ENCODE results near the gene STARD8. TPM values are rescaled to one million over a fixed set of nuclear protein-coding genes. Genes with fewer than 3 reads are reported as not detected.

The STARD8 gene
- total RNA-seq, 8 experiments from 2014 or later, result 0.24 to 5.0 (median 0.48) TPM

DNA sequence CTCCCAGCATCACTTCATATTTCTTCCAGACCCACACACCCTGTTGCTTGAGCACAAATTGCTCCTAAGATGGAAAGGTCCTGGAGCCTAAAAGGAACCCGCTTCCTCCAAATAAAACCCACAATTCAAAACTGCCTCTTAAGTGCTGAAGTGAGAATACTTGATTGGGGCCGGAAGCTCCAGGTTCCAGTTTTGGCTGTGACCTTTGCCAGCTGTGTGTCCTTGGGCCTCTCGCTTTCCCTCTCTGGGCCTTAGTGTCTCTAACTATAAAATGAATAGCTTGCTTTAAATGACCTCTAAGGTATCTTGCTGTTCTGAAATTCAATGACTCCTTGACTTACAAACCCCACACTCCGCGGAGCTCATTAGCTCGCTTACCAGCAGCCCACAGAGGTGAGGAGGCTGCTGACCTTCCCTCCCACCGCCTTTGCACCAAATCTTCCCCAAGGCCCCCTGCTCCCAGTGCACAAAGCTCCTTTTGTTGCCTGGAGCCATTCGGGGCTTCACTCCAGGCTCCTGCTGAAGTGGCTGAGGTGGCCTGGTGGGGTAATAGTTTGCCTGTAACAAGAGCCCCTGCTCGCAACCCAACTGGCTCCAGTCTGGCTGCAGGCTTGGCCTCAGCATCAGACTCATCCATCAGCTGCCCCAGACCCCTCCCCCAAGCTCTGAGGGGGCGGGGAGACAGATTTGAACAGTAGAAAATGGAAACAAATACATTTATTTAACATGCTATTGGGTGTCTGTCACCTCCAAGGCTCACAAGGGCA, 21.8 kb downstream of the STARD8 start:
- Histone ChIP-seq H3K4me3 (no peak overlapping the region), H3K27ac (no peak overlapping the region), H3K4me1 (replicated peaks in 1 of 2) (peaks cover 0 to 6% of the 10 kb centered on the region in 2 donors)
- no peak for ATAC-seq (replicated peaks in 6 of 8)
- in situ Hi-C loops (cut with MboI; ENCODE audit: low pct_unique_long_range_greater_than_20kb in 2 of 9, low sequenced_read_pairs in 9 of 9, unreplicated experiment in 9 of 9), result no loop called here
- WGBS, 10 experiments, result 40 to 100% (median 69%) methylated on average over 1 to 7 of the region's 10 CpGs; no CpG with 5 or more reads in 5 of the 10 experiments

DNA sequence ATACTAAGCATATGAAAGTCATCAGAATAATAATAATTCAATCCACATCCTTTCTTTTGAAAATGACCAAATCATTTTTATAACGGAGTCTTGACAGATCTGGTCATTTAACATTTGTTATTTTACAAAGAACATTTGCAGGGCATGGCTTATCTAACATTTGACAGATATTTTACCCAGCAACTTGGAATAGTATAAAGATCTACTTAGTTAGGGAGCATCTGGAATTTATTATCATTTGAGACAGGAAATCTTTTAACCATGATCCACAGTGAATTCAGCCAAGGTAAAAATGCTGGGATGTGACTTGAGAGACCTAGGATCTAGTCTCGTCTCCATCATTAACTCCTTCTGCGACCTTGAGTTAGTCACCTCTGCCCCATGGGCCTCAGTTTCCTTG, 22.4 kb downstream of the STARD8 start:
- WGBS, 10 experiments, result 0 to 40% methylated on average over 1 of the region's 3 CpGs; no CpG with 5 or more reads in 8 of the 10 experiments
- in situ Hi-C loops (cut with MboI; ENCODE audit: low pct_unique_long_range_greater_than_20kb in 2 of 9, low sequenced_read_pairs in 9 of 9, unreplicated experiment in 9 of 9), result no loop called here
- Histone ChIP-seq H3K4me3 (no peak overlapping the region), H3K4me1 (replicated peaks in 1 of 2) (peaks cover 0 to 6% of the 10 kb centered on the region in 2 donors), H3K27ac (no peak overlapping the region)
- ATAC-seq (replicated peaks in 6 of 8), result no peak

DNA sequence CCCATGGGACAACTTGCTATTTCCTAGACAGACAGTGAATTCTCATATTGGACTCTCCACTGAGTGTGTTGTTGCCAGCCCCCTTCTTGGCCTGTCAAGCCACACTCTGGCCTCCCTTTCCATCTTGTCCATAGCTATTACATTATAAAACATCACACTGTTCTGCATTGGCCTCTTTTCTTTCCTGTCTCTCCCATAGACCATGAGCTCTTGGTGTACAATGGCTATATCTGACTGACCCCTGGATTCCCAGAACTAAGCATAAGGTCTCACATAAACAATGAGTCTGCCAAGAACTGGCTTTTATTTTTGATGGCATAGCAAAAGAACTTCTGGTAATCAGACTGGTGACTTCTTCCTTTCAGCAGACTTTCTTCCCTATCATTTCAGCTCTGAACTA, 23.8 kb downstream of the STARD8 start:
- in situ Hi-C loops (cut with MboI; ENCODE audit: low pct_unique_long_range_greater_than_20kb in 2 of 9, low sequenced_read_pairs in 9 of 9, unreplicated experiment in 9 of 9), result no loop called here

DNA sequence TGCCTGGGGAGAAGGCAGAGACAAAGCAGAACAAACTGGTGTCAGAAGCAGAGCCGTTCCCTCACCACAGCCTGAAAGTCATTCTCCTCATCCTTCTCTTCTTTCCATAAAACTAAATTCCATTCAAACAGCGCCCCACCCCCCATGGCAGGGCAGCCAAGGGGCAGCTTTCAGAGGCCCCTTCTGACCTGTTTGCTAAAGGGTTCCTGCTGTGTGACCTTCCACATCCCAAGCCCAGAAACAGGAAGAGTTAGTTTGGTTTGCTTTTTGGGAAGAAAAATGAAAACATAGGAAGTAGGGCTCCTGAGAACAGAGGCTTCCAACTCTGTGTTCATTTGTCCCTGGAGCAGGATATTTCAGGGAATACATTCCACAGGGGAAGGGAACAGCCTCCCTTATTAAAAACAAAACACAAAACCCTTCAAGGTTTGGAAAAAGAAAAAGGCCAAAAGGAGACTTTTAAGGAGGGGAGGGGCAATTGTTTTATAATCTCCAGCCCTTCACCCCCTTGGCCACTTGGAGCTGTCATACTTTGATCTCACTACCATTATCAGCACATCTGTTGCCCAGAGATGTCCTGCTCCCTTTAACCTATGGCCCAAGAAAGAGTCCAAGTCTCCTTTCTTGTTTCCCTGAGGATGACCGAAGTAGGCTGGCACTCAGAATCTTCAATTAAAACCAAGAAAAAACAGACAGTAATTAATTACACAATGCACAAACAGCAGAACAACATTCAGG, 25.3 kb downstream of the STARD8 start:
- WGBS, 10 experiments, result 28 to 100% (median 50%) methylated on average over 1 to 2 of the region's 3 CpGs; no CpG with 5 or more reads in 7 of the 10 experiments
- H3K27ac ChIP-seq, result no peak overlapping the region
- in situ Hi-C loops (cut with MboI; ENCODE audit: low pct_unique_long_range_greater_than_20kb in 2 of 9, low sequenced_read_pairs in 9 of 9, unreplicated experiment in 9 of 9), result no loop called here
- no peak overlapping the region for H3K4me3 ChIP-seq
- peaks cover 0 to 6% of the 10 kb centered on the region in 2 donors for H3K4me1 ChIP-seq (replicated peaks in 1 of 2)
- no peak for ATAC-seq (replicated peaks in 6 of 8)

More for the DNA sequence above, 23.8 kb downstream of the STARD8 start:
- H3K4me1 ChIP-seq (replicated peaks in 1 of 2), result peaks cover 0 to 6% of the 10 kb centered on the region in 2 donors
- no peak overlapping the region for H3K27ac ChIP-seq
- ATAC-seq (replicated peaks in 6 of 8), result no peak
- no peak overlapping the region for H3K4me3 ChIP-seq

DNA sequence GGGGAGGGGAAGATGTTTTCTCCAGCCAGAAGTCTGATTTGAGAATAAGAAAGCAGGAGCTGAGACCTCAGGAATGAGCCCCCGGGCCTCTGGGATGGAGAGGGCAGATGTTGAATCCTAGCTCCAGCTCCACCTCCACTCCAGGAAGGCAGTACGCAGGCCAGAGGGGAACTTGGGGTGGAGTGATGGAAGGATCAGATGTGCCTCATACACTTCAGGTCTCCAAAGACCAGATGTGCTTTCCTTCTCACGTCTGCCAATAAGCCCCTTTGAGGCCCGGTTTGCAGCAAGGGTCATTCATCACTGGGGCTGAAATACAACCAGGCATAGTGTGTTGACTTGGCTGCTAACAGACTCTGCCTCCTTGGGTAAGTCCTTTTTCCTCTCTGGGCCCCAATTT, 28.1 kb downstream of the STARD8 start:
- no peak overlapping the region for H3K4me3 ChIP-seq
- H3K4me1 ChIP-seq (replicated peaks in 1 of 2), result no peaks in the 10 kb centered on the region
- WGBS, 10 experiments, result 20 to 40% methylated on average over 1 of the region's 4 CpGs; no CpG with 5 or more reads in 8 of the 10 experiments
- no peak overlapping the region for H3K27ac ChIP-seq
- in situ Hi-C loops (cut with MboI; ENCODE audit: low pct_unique_long_range_greater_than_20kb in 2 of 9, low sequenced_read_pairs in 9 of 9, unreplicated experiment in 9 of 9), result no loop called here
- no peak for ATAC-seq (replicated peaks in 6 of 8)

DNA sequence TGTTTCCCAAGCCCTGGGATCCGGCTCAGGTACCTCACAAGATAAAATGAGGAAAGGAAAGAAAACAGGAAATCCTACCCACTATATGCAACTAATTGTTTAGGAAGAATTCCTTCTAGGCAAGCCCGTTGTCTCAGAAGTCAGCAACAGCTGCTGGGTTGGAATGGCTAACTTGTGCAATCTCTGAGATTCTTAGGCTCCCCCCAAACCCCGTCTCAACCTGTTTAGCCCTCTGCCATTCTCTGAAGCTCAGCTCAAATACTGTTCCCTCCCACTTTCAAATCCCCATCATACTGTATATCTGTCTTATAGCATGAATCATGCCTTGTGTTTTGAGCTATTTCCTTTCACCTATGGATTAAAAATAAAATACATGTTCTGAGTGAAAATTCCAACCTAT, 28.9 kb downstream of the STARD8 start:
- Histone ChIP-seq H3K27ac (no peak overlapping the region), H3K4me3 (no peak overlapping the region), H3K4me1 (replicated peaks in 1 of 2) (no peaks in the 10 kb centered on the region)
- ATAC-seq (replicated peaks in 6 of 8), result no peak
- WGBS, 10 experiments, result 40 to 100% (median 50%) methylated on average over 1 to 2 of the region's 3 CpGs; no CpG with 5 or more reads in 7 of the 10 experiments
- in situ Hi-C loops (cut with MboI; ENCODE audit: low pct_unique_long_range_greater_than_20kb in 2 of 9, low sequenced_read_pairs in 9 of 9, unreplicated experiment in 9 of 9), result no loop called here

DNA sequence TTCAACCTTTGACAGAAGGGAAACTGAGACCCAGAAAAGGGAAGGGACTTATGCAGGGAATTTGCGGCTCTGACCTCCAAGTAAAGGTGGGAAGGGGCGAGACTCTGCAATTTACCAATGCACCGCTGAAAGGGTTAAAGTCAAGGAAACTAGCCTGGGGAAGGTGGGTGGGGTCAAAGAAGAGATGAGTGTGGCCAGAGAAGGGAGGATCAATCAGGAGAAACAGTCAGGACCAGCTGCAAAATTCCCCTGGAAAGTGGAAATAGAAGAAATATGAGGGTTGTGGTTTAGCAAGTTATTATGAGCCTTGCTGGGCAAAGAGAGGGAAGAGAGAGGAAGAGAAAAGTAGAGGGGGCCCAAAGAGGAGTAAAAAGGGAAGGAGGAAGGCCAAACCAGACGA, 30.5 kb downstream of the STARD8 start:
- 17 to 80% (median 39%) methylated on average over 1 to 4 of the region's 4 CpGs; no CpG with 5 or more reads in 5 of the 10 experiments for WGBS, 10 experiments
- ATAC-seq (replicated peaks in 6 of 8), result peak in 1 of 8 experiments; percentile 64

DNA sequence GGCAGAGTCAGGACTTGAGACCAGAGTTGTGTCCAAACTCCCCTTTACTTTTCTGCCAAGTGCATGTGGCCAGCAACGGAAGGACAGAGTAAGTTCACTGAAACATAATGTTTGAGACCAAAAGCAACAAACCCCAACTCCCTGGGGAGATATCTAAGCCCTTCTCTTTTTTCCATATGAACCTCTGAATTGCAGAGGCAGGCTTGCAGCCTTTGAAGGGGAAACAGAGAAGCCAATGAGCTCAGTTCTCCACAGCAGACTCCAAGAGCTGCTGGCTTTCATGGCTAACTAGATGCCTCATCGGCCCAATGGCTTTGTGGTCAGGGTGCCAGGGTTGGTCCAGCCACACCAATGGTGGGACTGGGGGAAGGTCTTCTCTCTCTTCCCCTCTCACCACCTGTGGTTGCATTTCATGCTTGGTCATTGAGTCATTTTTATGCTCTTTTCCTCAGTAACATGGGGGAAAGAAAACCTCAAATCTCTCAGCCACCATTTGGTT, 34.0 kb downstream of the STARD8 start:
- WGBS, 10 experiments, result 27% methylated on average over 2 of the region's 2 CpGs; no CpG with 5 or more reads in 9 of the 10 experiments
- no peak for ATAC-seq (replicated peaks in 6 of 8)

More for the DNA sequence above, 30.5 kb downstream of the STARD8 start:
- Histone ChIP-seq H3K27ac (no peak overlapping the region), H3K4me1 (replicated peaks in 1 of 2) (no peaks in the 10 kb centered on the region), H3K4me3 (no peak overlapping the region)
- in situ Hi-C loops (cut with MboI; ENCODE audit: low pct_unique_long_range_greater_than_20kb in 2 of 9, low sequenced_read_pairs in 9 of 9, unreplicated experiment in 9 of 9), result no loop called here

DNA sequence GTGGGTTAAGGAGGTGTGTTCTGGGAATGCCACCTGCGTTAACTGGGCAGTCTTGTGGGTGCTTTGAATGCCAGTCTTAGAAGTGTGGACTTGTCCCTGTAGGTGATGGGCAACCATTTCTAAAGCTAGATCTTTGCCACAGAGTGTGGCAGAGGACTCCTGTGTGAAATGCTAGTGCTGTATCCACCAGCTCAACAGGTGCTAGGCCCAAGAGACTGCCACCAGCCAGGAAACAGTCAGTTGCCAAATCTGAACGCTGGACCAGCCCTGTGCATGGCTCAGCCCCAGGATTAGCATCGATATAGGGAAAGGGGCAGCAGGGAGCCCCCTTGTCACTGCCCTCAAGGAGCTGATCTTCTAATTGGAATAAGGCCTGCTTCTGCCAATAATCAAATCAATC, 35.3 kb downstream of the STARD8 start:
- Histone ChIP-seq H3K4me3 (no peak overlapping the region), H3K27ac (no peak overlapping the region), H3K4me1 (replicated peaks in 1 of 2) (peaks cover 0 to 3% of the 10 kb centered on the region in 2 donors)
- ATAC-seq (replicated peaks in 6 of 8), result no peak
- WGBS, 10 experiments, result 56% methylated on average over 2 of the region's 3 CpGs; no CpG with 5 or more reads in 9 of the 10 experiments
- in situ Hi-C loops (cut with MboI; ENCODE audit: low pct_unique_long_range_greater_than_20kb in 2 of 9, low sequenced_read_pairs in 9 of 9, unreplicated experiment in 9 of 9), result no loop called here

More for the DNA sequence above, 34.0 kb downstream of the STARD8 start:
- Histone ChIP-seq H3K4me3 (no peak overlapping the region), H3K4me1 (replicated peaks in 1 of 2) (peaks cover 0 to under 1% of the 10 kb centered on the region in 2 donors), H3K27ac (no peak overlapping the region)
- in situ Hi-C loops (cut with MboI; ENCODE audit: low pct_unique_long_range_greater_than_20kb in 2 of 9, low sequenced_read_pairs in 9 of 9, unreplicated experiment in 9 of 9), result no loop called here

DNA sequence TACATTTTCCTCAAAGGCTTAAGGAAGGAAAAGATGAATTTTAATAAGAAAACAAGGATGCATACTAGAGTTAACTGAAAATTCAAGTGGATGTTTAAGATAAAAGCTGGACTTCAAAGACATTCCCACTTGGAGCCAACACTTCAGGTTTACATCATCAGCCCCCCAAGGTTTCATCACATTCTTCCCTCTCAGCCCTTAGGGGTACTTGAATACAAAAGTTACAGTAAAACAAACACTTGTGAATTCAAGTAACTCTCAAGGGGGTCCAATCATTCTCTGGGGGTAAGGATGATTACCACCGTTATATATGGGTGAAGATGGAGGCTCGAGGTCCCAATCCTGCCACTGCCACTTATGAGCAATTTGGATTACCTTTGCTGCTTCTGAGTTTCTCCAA, 36.1 kb downstream of the STARD8 start:
- peaks cover 0 to 3% of the 10 kb centered on the region in 2 donors for H3K4me1 ChIP-seq (replicated peaks in 1 of 2)
- no peak for ATAC-seq (replicated peaks in 6 of 8)
- H3K4me3 ChIP-seq, result no peak overlapping the region
- no peak overlapping the region for H3K27ac ChIP-seq
- 50% methylated on average over 2 of the region's 2 CpGs; no CpG with 5 or more reads in 9 of the 10 experiments for WGBS, 10 experiments
- in situ Hi-C loops (cut with MboI; ENCODE audit: low pct_unique_long_range_greater_than_20kb in 2 of 9, low sequenced_read_pairs in 9 of 9, unreplicated experiment in 9 of 9), result no loop called here

DNA sequence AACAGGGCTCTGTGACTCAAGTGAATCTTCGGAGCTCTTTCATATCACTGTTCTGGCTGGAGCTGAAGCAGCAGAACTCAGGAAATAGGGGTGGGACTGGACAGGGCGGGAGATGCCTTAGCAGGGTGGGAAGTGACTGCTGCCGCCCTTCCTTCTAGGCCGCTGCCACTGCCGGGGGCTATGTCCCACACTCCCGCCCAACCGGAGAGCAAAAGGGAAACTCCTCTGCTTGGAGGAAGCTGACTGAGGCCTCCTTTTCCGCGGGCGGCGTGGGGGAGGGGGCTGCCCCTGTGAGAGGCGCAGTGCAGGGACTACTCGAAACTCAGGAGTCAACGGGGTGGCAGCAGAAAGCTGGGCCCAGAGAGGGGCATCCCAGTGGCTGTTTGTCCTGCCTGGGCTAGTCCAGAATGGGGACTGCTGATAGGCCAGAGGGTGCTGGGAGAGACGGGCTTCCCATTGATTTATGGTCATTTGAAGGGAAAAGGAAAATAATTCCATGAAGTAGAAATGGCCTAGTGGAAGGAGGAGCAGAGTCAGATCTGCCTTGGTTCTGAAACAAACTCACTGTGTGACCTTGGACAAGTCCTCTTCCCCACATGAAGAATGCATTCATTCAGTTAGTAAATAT, 36.9 kb downstream of the STARD8 start:
- WGBS, 10 experiments, result 20 to 50% (median 31%) methylated on average over 1 to 5 of the region's 15 CpGs; no CpG with 5 or more reads in 7 of the 10 experiments
- no peak overlapping the region for H3K4me3 ChIP-seq
- peak in 3 of 8 experiments; percentile 54 to 79 (median 76) for ATAC-seq (replicated peaks in 6 of 8)
- peaks cover 0 to 3% of the 10 kb centered on the region in 2 donors for H3K4me1 ChIP-seq (replicated peaks in 1 of 2)
- in situ Hi-C loops (cut with MboI; ENCODE audit: low pct_unique_long_range_greater_than_20kb in 2 of 9, low sequenced_read_pairs in 9 of 9, unreplicated experiment in 9 of 9), result no loop called here
- H3K27ac ChIP-seq, result no peak overlapping the region

DNA sequence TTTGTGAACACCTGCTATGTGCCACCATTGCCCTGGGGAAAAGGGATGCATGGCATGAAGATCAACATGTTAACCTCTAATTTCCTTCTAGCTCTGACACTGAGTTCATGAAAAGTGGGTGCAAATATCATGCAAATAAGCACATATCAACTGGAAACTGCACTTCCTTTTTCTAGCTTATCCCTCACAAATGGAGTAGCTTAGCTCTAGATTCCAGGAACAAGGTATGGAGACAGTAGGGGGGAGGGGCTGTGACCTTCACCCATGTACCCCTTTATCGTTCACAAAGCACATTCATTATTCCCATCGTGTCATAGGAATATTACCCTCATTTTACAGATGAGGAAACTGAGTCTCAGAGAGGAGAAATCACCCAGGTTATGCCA, 37.4 kb downstream of the STARD8 start:
- in situ Hi-C loops (cut with MboI; ENCODE audit: low pct_unique_long_range_greater_than_20kb in 2 of 9, low sequenced_read_pairs in 9 of 9, unreplicated experiment in 9 of 9), result no loop called here
- Histone ChIP-seq H3K4me3 (no peak overlapping the region), H3K27ac (no peak overlapping the region), H3K4me1 (replicated peaks in 1 of 2) (peaks cover 0 to 3% of the 10 kb centered on the region in 2 donors)
- 79 to 100% methylated on average over 1 to 2 of the region's 2 CpGs; no CpG with 5 or more reads in 8 of the 10 experiments for WGBS, 10 experiments
- no peak for ATAC-seq (replicated peaks in 6 of 8)

DNA sequence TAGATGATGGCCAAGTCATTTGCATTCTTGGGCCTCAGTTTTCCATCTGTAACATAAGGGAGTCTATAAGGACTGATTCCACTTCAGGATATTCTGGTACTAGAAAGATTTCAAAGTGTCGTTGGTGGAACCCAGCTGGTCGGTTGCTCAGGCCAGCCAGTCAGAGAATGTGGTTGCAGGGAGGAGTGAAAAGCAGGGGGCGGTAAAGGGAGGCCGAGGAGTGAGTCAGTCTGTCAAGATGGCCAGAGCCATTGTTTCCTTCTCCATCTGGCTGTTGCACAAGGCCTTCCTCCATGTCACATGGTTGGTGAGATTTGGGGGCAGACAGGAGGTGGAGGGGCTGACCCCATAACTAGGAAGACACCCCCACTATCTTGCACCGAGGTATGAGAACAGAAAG, 38.2 kb downstream of the STARD8 start:
- Histone ChIP-seq H3K4me3 (no peak overlapping the region), H3K27ac (no peak overlapping the region), H3K4me1 (replicated peaks in 1 of 2) (peaks cover 0 to 3% of the 10 kb centered on the region in 2 donors)
- in situ Hi-C loops (cut with MboI; ENCODE audit: low pct_unique_long_range_greater_than_20kb in 2 of 9, low sequenced_read_pairs in 9 of 9, unreplicated experiment in 9 of 9), result no loop called here
- 41 to 72% methylated on average over 2 to 3 of the region's 5 CpGs; no CpG with 5 or more reads in 8 of the 10 experiments for WGBS, 10 experiments
- ATAC-seq (replicated peaks in 6 of 8), result peak in 2 of 8 experiments; percentile 16 to 18

All from motor neuron (in vitro differentiated cells).